OCI-LY7 (cell line): ENCODE results near the gene FRMPD4. TPM values are rescaled to one million over a fixed set of nuclear protein-coding genes. Genes with fewer than 3 reads are reported as not detected.

Source experiments
- BruUV-seq: library from RNA; stranded (reverse); fragments of 400-500 nt; replicated peaks from 2 replicates; lab custom pipeline; 2021; lab: Mats Ljungman, UMichigan
- CTCF ChIA-PET: fragments of 300-600 bp; sonication (Branson Sonifier 250); formaldehyde crosslinking; loops from one replicate; lab custom pipeline; 2022; ENCODE audit warnings: antibody characterized with exemption; ENCODE audit not compliant: unreplicated experiment; lab: Charles Lee
- POLR2A ChIA-PET: fragments of 300-600 bp; sonication (Branson Sonifier 250); formaldehyde crosslinking; loops from one replicate; lab custom pipeline; 2022; ENCODE audit warnings: antibody characterized with exemption; lab: Charles Lee
- DNase-seq: peaks from one replicate; pipeline ENCODE4 v3.0.0-alpha.2; 2015; ENCODE audit warnings: low spot score
- H2AFZ ChIP-seq: fragments of 200-600 bp; sonication (generic), shearing (Covaris generic); 2 replicates; pipeline ENCODE4 v1.6.1; 2014; ENCODE audit warnings: mild to moderate bottlenecking, antibody characterized with exemption, low read length, moderate library complexity
- H3K27ac ChIP-seq: fragments of 200-600 bp; sonication (generic); 2 replicates; pipeline ENCODE4 v1.5.1; 2014; ENCODE audit warnings: mixed run types, low read depth, mild to moderate bottlenecking, moderate library complexity, low read length, inconsistent platforms; ENCODE audit not compliant: poor library complexity, severe bottlenecking
- H3K36me3 ChIP-seq: fragments of 200-600 bp; sonication (generic); 2 replicates; pipeline ENCODE4 v1.6.1; 2014; ENCODE audit warnings: mild to moderate bottlenecking, antibody characterized with exemption, low read length, moderate library complexity, mixed read lengths; ENCODE audit not compliant: insufficient read depth
- H3K4me1 ChIP-seq: fragments of 200-600 bp; sonication (generic); 2 replicates; pipeline ENCODE4 v1.5.1; 2014; ENCODE audit warnings: mild to moderate bottlenecking, low read length; ENCODE audit not compliant: insufficient read depth, poor library complexity, severe bottlenecking
- H3K4me2 ChIP-seq: fragments of 200-600 bp; sonication (generic); 2 replicates; pipeline ENCODE4 v1.6.1; 2014; ENCODE audit warnings: mild to moderate bottlenecking, low read length
- H3K4me3 ChIP-seq: fragments of 200-600 bp; sonication (generic); 2 replicates; pipeline ENCODE4 v1.5.1; 2014; ENCODE audit warnings: mild to moderate bottlenecking, low read depth, low read length; ENCODE audit not compliant: poor library complexity, severe bottlenecking
- H3K79me2 ChIP-seq: fragments of 200-600 bp; sonication (generic); 2 replicates; pipeline ENCODE4 v1.6.1; 2016; ENCODE audit warnings: low read depth, mild to moderate bottlenecking, low read length, moderate library complexity, mixed read lengths; ENCODE audit not compliant: insufficient read depth
- H3K9me2 ChIP-seq: fragments of 200-600 bp; sonication (generic); 2 replicates; pipeline ENCODE4 v1.6.1; 2016; ENCODE audit warnings: mild to moderate bottlenecking, low read length, mixed read lengths; ENCODE audit not compliant: insufficient read depth
- H3K9me3 ChIP-seq: fragments of 200-600 bp; sonication (generic); 2 replicates; pipeline ENCODE4 v1.6.1; 2014; ENCODE audit warnings: mild to moderate bottlenecking, mixed run types, low read length, mixed read lengths
- H4K20me1 ChIP-seq: fragments of 200-600 bp; sonication (generic); 2 replicates; pipeline ENCODE4 v1.6.1; 2014; ENCODE audit warnings: mild to moderate bottlenecking, antibody characterized with exemption, low read length, moderate library complexity, mixed read lengths; ENCODE audit not compliant: insufficient read depth
- CTCF ChIP-seq: fragments of 200-600 bp; sonication (generic); conservative IDR thresholded peaks from 2 replicates; pipeline ENCODE4 v1.5.1; 2014; ENCODE audit warnings: mild to moderate bottlenecking, antibody characterized with exemption, low read length, moderate library complexity, mixed read lengths
- EZH2phosphoT487 ChIP-seq: fragments of 200-600 bp; sonication (generic); IDR thresholded peaks from 2 replicates; pipeline ENCODE4 v1.6.1; 2018; ENCODE audit warnings: low read depth, borderline replicate concordance, mild to moderate bottlenecking, mixed run types, antibody characterized with exemption, low read length, moderate library complexity, mixed read lengths
- intact Hi-C: fragments of 100-400 bp; cut with micrococcal nuclease; formaldehyde crosslinking; loops from one replicate; pipeline ENCODE4 v1.10.0; 2022; ENCODE audit not compliant: unreplicated experiment
- total RNA-seq, 2 experiments: library from RNA; depleted of rRNA in 1 of 2; stranded (reverse); fragments of >200 nt in 1 of 2; shearing (Covaris generic) in 1 of 2; gene quantifications; 2 replicates each; pipeline ENCODE4 v1.2.3, GENCODE V29; 2014 to 2022

The FRMPD4 gene
- total RNA-seq, 2 experiments from 2014 or later = not detected

- BruUV-seq = no TSS peak
- POLR2A ChIA-PET = no interaction called here
These were observed 534.3 kb downstream of the FRMPD4 start for GRCh38 chrX:12672367-12673106.

GRCh38 chrX:12673487-12673886 is 535.2 kb downstream of the FRMPD4 start:
- TF ChIP-seq CTCF (no peak), EZH2phosphoT487 (no peak)
- H3K4me1 ChIP-seq = no peaks in the 10 kb centered on the region
- no peak overlapping the region for H2AFZ ChIP-seq
- H4K20me1 ChIP-seq = no peaks in the 10 kb centered on the region
- H3K9me2 ChIP-seq = no peaks in the 10 kb centered on the region
- no peak overlapping the region for H3K4me2 ChIP-seq
- H3K79me2 ChIP-seq = no peaks in the 10 kb centered on the region
- H3K9me3 ChIP-seq = no peaks in the 10 kb centered on the region
- no peak overlapping the region for H3K4me3 ChIP-seq
- no peak for DNase-seq
- intact Hi-C loops = no loop called here
- no peaks in the 10 kb centered on the region for H3K36me3 ChIP-seq
- ChIA-PET CTCF (no interaction called here), POLR2A (no interaction called here)
- H3K27ac ChIP-seq = no peak overlapping the region
- no TSS peak for BruUV-seq

More at GRCh38 chrX:12672367-12673106, 534.3 kb downstream of the FRMPD4 start:
- H4K20me1 ChIP-seq = no peaks in the 10 kb centered on the region
- CTCF ChIA-PET = no interaction called here
- no peak overlapping the region for H3K4me3 ChIP-seq
- H3K4me2 ChIP-seq = no peak overlapping the region
- TF ChIP-seq CTCF (no peak), EZH2phosphoT487 (no peak)
- H3K9me2 ChIP-seq = no peaks in the 10 kb centered on the region
- no peaks in the 10 kb centered on the region for H3K36me3 ChIP-seq
- no peak overlapping the region for H2AFZ ChIP-seq
- H3K27ac ChIP-seq = no peak overlapping the region
- DNase-seq = no peak
- no peaks in the 10 kb centered on the region for H3K9me3 ChIP-seq
- H3K79me2 ChIP-seq = no peaks in the 10 kb centered on the region
- no peaks in the 10 kb centered on the region for H3K4me1 ChIP-seq
- intact Hi-C loops = no loop called here

- no TSS peak for BruUV-seq
- no peaks in the 10 kb centered on the region for H3K79me2 ChIP-seq
- no peak overlapping the region for H3K4me2 ChIP-seq
- ChIA-PET POLR2A (interaction anchor here (0.7 kb wide), 1 partner anchor 10 kb away, joined by 3 read pairs; no protein-coding TSS in a partner anchor), CTCF (no interaction called here)
- H3K4me3 ChIP-seq = no peak overlapping the region
- no peaks in the 10 kb centered on the region for H3K9me3 ChIP-seq
- H3K36me3 ChIP-seq = no peaks in the 10 kb centered on the region
- no peak overlapping the region for H2AFZ ChIP-seq
- DNase-seq = no peak
- H3K4me1 ChIP-seq = no peaks in the 10 kb centered on the region
- TF ChIP-seq EZH2phosphoT487 (no peak), CTCF (no peak)
- intact Hi-C loops = no loop called here
- no peaks in the 10 kb centered on the region for H4K20me1 ChIP-seq
- no peak overlapping the region for H3K27ac ChIP-seq
- no peaks in the 10 kb centered on the region for H3K9me2 ChIP-seq
These were observed 541.2 kb downstream of the FRMPD4 start for GRCh38 chrX:12679522-12679921.
